SK-N-MC (cell line): Measurements from ENCODE around the gene USP47.

Source experiments
- EZH2 ChIP-seq: fragments of 200-600 bp; sonication (generic); IDR thresholded peaks from one replicate; pipeline ENCODE4 v1.6.1; 2017; ENCODE audit warnings: antibody characterized with exemption
- FOXP2 ChIP-seq: optimal IDR thresholded peaks from 2 replicates; pipeline ENCODE3; 2011; ENCODE audit warnings: mild to moderate bottlenecking, moderate library complexity; ENCODE audit not compliant: insufficient read depth; ENCODE audit errors: extremely low read length, control extremely low read depth
- POLR2AphosphoS5 ChIP-seq: IDR thresholded peaks from 2 replicates; pipeline ENCODE4 v1.6.1; 2012; ENCODE audit warnings: mild to moderate bottlenecking, low read depth, low read length, borderline replicate concordance

DNA sequence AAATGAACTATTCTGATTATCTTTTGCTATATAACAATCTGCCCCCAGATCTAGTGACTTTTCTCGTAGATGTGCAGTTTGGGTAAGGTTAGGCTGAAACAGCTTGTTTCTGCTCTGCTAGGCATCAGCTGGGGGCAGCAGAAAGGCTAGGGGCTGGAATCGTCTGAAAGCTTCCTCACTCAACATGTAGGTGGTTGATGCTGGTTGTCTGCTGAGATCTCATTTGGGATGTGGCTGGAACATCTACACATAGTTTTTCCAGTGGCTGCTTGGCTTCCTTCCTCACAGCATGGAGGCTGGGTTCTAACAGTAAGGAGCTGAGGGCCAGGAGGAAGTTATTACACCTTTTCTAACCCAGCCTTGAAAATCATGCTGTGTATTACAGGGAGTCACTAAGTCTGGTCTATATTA lies 30.2 kb downstream of the USP47 start:
- no peak for TF ChIP-seq POLR2AphosphoS5
- TF ChIP-seq EZH2: no peak
- TF ChIP-seq FOXP2: no peak
